Stimulated activated CD8-positive, alpha-beta memory T cell treated with anti-CD3 and anti-CD28 coated beads, Interleukin-12 subunit alpha, Interleukin-12 subunit beta, amount 100 ng/mL, for 1 hour (primary cell): ENCODE measurements around the gene ANGPT4.

Experiments used
- DNase-seq: peaks from one replicate; pipeline ENCODE4 v3.0.0-alpha.2; 2020; ENCODE audit warnings: low read depth

Gene ANGPT4

DNA sequence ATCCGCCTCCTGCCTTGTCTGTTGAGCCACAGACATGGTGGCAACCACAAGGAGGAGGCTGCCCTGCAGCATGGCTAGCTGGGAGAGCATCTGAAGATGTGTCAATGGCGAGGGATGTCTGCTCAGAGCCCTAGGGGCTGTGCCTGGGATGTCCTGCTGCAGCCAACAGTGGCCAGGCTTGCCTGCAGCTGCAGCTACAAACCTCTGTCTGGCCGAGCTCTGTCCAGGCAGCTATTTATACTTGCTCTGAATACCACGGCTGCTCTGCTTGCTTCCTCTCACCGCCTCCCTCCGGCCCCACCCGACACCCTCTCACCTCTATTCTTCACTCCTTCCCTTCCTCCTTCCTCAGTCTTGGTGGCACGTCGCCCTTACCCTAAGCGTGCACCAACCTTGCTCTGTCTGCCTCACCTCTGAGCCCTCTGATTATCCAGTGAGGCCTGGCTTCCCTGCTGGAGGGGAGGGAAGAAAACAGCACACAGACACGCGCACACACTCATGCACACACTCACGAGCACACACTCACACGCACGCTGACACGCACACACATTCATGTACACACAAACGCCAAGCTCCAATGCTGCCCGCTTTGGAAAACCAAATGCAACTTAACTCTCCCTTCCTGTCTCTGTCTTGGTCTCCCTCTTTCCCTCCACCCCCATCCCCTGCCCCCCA, at the start of gene ANGPT4:
TSS of gene ANGPT4 (minus strand) at position 210 of the 675 bp plus-strand sequence. CDS start at position 90, 120 bp downstream.
- DNase-seq = no peak

- DNase-seq = no peak
Measured at GRCh38 chr20:963795-964194, 47.7 kb upstream of the ANGPT4 start.

GRCh38 chr20:962683-963082, 46.5 kb upstream of the ANGPT4 start:
- no peak for DNase-seq

DNA sequence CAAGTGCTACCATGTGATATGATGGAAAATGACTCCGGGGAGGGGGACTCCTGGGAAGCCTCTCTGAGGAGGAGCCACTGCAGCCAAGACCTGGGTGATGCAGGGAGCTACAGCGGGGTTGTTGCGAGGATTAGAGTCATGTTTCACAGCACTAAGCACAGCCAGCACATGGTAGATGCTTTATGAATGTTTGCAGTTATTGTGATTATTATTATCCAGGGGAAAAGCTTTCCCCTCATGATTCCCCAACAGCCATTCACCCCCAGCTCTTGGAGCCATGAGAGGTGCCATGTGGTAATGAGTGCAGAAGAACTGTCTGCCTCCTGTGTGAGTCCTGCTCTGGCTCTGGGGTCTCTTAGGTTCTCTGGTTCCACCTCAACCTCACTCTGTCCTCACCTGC, 46.1 kb upstream of the ANGPT4 start:
- no peak for DNase-seq

GRCh38 chr20:961768-962167, 45.6 kb upstream of the ANGPT4 start:
- DNase-seq = no peak

DNA sequence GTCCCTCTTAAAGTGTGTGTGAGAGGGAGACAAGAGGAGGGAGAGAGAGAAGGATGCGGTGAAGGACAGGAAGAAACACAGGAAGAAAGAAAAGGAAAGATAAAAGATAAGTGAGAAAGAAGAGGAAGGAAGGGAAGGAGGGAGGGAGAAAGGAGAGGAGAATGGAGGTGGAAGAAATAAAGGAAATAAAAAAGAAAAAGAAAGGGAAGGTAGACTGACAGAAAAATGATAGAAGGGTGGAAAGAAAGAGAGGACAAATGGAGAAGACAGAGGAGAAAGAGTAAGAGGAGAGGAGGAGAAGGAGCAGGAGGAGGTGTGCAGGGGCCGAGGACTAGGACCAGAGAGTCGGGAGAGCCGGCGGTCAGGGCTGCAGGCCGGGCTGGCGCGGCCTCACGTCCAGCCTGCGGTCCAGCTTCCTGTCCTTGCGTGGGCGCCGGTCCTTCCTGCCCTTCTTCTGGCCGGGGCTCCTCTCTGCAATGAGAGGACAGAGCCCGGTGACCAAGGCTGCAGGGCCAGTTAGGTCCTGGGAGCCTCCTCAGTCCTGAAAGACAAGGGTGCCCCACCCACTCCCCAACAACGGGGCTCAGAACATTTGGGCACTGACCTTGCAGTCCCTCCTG, 44.0 kb upstream of the ANGPT4 start:
- DNase-seq = no peak

DNA sequence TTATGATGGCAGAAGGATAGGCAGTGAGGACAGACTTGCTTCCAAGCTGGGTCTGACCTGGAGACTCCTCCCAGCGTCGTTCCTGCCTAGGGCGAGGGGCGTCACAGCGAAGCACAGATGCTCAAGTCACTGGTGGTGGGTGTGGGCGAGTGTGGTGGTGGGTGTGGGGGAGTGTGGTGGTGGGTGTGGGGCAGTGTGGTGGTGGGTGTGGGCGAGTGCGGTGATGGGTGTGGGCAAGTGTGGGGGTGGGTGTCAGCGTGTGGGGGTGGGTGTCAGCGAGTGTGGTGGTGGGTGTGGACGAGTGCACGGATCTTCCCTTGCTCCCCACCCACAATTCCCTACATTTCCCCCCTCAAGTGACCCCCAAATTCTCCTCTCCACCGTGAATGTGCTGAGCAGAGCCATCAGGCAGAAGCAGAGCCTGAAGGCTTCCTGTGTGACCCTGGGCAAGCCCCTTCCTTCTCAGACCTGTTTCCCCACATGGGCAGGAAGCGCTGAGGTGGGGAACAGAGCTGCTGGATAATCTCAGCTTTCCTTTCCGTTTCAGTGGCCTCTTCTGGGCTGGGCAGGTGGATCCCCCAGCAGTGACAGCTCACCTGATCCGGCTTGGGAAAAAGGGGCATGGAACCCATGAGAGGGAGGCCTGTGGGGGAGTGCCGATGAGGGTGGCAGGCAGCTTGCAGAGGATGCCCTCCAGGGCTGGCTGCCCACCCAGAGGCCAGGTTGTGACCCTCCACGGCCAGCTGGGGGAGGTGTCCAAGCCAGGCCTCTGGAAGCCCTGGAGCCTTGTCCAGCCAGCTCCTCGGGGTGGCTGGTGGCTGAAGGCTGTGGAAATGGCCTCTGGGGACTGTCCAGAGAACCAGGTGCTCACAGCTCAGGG, 43.0 kb upstream of the ANGPT4 start:
- DNase-seq = no peak

DNA sequence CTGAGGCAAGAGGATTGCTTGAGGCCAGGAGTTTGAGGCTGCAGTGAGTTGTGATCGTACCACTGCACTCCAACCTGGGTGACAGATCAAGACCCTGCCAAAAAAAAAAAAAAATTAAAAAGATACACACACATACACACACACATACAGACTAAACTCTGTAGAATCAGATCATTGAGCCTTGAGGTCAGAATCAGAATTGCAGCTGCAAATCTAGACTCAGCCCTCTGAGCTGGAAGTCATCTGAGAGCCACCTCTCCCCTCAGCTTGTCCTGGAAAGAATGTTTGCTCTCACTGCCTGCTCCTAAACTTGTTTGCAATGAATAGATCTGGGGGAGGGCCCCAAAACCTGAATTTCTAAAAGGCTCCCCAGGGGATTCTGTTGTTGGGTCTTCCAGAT, 41.4 kb upstream of the ANGPT4 start:
- no peak for DNase-seq

- peak; percentile 60 for DNase-seq
Measured at GRCh38 chr20:956330-956951, 40.3 kb upstream of the ANGPT4 start.

- no peak for DNase-seq
Measured at GRCh38 chr20:955656-956055, 39.5 kb upstream of the ANGPT4 start.

DNA sequence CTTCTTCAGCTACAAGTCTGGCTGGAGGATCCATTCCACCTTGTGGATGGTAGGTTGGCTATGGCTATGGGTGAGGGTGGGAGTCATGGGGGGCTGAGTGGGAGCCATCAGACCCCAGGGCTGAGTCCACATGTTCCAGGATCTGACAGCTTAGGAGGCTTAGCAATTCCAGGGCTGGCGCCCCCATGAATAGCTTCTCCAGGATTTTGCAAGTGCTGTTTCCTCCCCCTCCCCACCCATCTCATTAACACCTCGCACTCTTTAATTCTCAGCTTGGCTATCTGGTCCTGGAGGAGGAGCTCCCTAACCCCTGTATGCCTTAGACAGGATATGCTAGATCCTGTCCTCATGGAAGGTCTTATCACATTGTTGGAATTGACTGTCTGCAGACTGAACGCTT, 39.0 kb upstream of the ANGPT4 start:
- no peak for DNase-seq

DNA sequence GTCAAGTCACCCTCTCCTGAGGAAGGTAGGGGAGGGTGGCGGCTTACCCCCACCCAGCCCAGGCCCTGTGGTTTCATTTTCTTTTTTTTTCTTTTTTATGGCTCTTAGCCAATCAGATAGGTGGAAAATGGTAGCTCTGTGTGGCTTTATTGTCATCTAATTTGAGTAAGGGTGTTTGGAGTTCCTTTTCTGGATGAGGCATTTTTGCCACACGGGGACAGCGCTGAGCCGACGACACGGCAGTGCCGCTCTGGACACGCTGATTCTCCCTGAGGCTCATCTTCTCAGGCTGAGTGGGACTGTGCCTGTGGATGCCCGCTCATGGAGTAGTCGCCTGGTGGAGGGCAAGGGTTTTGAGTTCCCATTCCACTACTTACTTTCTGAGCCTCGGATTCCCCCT, 37.6 kb upstream of the ANGPT4 start:
- DNase-seq = no peak

DNA sequence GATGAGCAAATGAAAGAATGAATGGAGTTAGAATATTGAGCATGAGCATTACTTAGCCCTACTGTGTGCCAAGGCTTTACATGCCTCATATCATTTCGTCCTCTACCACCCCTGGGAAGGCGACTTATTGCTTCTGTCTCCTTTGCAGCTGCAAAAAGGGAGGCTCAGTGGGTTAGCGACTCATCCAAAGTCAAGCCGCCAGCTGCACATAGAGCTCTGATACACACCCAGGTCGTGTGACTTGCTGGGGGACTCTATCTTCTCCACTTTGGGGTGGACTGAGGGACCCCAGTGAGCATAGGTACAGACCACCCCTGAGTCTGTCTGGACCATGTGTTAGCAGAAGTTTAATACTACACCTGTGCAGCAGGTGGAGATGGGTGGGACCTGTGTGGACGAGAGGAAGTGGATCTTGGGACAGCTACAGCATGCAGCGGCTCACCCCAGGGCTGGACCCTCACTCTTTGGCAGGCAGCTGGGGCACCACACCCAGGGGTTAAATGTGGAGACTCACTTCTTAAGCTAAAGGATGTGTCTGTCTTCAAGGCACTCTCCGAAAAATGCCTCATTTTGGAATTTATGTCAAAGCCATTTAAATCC, 36.2 kb upstream of the ANGPT4 start:
- DNase-seq = no peak

- no peak for DNase-seq
Measured at GRCh38 chr20:951384-952169, 35.4 kb upstream of the ANGPT4 start.

GRCh38 chr20:949717-950116, 33.6 kb upstream of the ANGPT4 start:
- no peak for DNase-seq

- DNase-seq = no peak
Measured at GRCh38 chr20:946826-947225, 30.7 kb upstream of the ANGPT4 start.

DNA sequence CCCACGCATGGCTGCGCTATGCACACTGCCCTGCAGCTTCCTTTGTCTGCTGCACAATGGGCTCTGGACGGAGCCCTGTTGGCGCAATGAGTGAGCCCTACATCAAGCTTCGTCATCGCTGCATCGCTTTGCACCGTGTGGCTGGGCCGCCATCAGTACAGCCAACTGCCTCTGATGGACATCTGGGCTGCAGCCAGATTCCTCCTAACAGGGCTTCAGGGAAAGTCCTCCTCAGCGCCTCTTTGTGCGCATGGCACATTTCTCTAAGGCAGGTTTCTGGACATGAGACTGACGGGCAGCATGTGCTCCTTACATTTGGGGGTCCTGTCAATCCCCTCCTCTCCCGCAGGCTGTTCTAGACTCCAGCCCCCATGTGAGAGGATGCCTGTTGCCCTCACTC, 29.7 kb upstream of the ANGPT4 start:
- no peak for DNase-seq

- no peak for DNase-seq
Measured at GRCh38 chr20:944774-945410, 28.8 kb upstream of the ANGPT4 start.

DNA sequence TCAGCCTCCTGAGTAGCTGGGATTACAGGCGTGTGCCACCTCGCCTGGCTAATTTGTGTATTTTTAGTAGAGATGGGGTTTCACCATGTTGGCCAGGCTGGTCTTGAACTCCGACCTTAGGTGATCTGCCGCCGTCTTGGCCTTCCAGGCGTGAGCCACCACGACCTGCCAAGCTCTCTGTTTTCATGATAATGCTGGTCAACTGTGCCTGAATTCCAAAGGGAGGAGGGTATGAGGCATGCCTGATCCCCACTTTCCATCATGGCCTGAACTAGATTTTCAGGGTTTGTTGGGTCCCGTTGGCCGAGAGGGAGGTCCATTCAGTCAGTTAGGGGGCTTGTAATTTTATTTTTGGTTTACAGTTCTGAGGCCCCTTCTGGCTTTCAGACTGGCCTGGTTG, 28.0 kb upstream of the ANGPT4 start:
- no peak for DNase-seq

DNA sequence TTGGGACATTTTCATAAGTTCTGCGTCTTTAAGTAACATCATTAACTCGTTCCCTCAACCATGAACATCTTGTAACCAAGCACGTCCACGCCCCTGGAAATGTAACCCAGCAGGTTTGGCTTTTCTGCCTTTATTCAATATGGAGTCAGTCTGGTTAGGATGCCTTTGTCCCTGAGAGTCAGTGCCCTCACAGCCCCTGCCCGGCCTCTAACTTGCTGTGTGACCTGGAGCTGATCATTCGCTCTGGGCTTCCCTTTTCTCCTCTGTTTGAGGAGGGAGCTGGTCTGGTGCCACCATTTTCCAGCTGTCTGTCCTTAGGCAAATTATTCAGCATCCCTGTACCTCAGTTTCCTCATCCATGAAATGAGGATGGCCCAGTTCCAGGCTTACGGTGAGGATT, 26.5 kb upstream of the ANGPT4 start:
- DNase-seq = no peak

DNA sequence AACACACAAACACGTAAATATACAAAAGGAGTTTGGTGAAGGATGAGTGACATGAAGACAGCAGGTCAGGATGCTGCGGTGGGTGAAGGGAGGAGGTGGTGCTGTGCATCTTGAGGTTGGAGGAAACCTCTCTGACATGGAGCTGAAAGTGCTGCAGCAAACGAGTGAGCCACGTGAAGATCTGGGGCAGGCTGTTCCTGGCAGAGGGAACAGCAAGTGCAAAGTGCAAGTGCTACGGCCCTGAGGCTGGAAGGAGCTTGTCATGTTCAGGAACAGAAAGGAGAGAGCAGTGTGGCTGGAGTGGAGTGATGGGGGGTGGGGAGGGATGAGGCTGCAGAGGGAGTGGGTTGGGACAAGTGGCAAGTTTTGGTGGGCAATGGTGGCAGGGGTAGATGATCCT, 24.8 kb upstream of the ANGPT4 start:
- no peak for DNase-seq
